ENCODE results near the gene RASAL1.

DNA sequence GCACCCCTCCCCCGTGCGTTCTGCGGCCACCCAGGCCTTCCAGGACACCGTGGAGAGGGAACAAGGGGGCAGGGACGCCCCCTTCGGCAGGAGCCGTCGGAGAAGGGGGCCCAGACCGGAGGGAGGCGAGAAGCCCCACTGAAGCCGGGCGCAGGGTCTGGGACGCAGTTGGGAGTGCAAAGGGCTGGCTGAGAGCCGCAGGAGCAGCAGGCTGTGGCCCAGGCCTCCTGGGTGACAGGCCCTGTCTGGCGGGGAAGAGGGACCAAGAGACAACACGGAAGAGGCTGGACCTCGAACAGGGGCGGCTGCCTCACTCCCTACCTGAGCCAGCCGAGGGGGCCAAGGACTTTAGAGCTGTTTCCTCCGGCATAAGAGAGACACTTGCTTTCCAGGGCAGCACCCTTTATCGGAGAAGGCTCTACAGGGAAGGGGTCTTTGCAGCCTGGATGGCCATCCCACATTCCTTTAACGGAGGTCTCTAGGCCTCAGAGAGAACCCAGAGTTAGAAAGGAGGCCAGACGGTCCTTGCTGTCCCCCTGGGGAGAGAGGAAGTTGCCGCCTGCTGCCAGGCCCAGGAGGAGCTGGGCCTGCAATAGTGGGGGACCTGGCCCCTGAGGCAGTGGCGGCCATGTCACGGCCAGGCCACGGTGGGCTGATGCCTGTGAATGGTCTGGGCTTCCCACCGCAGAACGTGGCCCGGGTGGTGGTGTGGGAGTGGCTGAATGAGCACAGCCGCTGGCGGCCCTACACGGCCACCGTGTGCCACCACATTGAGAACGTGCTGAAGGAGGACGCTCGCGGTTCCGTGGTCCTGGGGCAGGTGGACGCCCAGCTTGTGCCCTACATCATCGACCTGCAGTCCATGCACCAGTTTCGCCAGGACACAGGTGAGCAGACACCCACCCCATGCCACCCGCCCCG lies 77.7 kb downstream of the RASAL1 start:
- TF ChIP-seq GATA2 (IDR thresholded peaks at IDR 0.05; ENCODE audit: low read depth, low read length) (no peak), GATA3 (IDR thresholded peaks at IDR 0.05; ENCODE audit: low read depth, low read length) (no peak)

Data from SH-SY5Y (cell line).